Measurements from ENCODE around the gene DKK3. TPM values are rescaled to one million over a fixed set of nuclear protein-coding genes. Genes with fewer than 3 reads are reported as not detected.

The DKK3 gene
- total RNA-seq, 1 donor from 2014 or later = 219 TPM

DNA sequence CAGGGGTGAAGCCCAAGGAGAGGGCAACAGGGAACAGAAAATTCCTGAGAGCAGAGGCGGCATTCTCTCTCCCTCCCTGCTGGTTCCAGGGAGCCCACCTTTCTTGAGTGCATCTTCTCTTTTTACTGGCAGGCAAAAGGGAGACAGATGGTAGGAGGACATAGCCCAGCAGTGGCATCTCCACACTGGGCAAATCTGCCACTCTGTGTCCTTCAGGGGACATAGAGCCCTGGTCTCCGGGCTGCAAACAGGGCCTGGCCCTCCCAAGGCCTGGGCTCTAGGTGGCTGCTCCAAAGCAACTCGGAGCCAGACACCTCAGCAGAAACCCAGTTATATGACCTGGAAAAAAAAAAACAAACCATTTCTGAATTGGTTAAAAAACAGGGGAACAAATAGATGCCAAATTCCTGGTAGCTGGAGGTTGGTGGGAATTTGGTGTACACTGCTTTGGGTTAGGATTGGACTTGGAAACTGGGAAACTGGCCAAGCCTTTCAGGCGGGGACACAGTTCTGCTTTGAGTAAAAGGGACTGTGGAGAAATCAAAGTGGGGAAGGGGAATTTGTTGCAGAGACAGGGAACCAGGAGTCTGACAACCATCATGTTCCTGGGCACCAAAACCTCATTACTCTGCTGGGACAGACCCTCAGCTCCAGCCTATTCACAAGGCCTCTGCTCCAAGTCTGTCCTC, 23.6 kb upstream of the DKK3 start:
- DNase-seq (ENCODE audit: low read depth in 2 of 2) = peak in 1 of 2 donors; percentile 53

DNA sequence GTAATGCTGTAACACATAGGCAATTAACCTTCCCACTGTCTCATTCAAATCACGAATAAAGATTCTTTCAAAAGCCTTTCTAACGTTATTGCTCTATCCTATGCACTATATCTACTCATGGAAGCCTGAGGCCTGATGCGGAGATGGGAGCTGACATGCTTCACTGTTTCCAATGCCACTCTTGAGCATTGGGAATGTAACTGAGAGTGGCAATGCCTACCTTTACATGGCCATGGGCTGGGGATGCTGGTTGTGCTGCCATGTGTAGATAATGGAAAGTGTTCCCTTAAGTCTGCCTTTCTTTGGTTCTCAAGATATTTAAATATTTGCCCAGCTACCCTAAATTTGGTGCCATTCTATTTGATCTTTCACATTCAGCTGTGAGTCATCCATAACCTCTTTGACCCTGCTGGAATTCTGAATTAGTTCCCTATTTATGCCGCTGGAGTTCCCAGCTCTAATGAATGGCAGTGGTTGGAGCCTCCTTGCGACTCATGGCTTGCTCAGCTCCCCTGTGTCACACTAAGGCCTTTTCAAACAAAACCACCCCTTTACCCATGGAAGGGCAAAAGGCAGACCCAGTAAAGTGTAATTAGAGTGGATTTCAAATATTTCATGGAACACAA, 21.4 kb upstream of the DKK3 start:
- DNase-seq (ENCODE audit: low read depth in 2 of 2) = peak; percentile 41 to 54

DNA sequence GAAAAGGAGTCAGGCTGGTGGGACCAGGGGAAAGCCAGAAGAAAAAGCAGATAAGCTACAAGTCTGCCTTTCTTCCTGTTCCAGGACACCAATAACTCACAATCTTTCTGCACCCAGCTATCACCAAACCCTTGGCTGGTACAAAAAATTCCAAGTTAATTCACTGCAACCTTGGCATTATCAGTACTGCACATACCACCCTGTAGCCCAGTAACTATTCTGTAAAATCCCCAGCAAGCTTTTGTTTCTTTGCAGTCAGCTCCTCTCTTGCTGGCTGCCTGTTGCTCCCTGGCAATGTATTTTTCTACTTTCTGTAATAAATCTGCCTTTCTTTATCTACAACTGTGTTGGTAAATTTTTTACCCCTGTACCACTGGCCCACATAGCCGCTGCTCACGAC, 20.7 kb upstream of the DKK3 start:
- DNase-seq (ENCODE audit: low read depth in 2 of 2) = no peak

DNA sequence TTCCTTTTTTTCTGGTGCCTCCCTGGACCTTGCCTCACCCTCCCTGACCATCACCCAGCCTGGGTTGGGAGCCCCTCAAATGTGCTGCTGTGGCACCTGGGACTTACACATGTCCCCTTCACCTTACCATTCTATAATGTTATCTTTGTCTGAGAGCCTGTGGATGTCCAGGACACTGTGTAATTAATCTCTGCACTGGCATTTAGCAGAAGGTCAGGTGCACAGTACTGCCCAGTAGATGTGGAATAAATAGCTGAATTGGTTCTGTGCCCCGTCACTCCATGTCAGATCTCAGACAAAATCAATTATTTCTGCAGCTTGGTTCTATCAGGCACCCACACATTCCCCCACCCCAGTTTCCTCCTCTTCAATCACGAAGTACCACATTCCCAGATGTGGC, 19.9 kb upstream of the DKK3 start:
- DNase-seq (ENCODE audit: low read depth in 2 of 2) = no peak

DNA sequence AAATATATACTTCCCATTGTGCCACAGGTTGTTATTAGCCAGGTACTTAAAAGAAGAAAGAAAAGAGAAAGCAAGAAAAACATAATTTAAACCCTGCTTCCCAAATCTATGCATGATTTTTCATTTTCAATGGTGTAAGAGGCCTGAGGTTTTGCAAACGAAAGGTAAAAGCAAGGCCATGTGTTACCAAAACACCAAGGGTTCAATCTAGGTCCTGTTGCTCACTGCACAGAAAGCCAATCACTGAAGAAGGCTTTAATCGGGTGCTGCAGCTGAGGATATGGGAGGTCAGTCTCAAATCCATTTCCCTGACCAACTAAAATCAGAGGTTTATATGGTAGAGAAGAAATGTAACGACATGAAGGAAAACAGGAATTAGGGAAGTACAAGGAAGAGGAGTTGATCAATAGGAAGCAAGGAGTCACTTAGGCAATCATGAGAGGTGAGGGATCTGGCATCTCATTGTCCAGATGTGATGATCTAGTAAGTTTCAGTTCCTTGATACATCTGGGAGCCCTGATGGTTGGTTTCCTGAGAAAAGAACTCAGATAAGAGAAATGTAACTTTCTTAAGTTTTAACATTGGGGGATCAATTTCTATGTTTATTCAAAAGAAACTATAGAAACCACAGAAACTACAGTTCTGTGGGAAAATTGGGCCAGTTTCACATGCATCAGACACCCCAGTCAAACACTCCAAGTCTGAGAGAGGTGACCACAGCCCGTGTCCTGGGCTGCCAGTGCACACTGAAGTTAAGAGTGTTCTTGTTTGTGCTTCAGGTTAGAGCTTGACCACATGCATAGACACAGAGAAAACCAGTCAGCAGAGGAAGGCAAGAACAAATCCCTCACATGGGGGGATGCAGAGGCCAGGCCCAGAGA, 18.1 kb upstream of the DKK3 start:
- DNase-seq (ENCODE audit: low read depth in 2 of 2) = no peak

DNA sequence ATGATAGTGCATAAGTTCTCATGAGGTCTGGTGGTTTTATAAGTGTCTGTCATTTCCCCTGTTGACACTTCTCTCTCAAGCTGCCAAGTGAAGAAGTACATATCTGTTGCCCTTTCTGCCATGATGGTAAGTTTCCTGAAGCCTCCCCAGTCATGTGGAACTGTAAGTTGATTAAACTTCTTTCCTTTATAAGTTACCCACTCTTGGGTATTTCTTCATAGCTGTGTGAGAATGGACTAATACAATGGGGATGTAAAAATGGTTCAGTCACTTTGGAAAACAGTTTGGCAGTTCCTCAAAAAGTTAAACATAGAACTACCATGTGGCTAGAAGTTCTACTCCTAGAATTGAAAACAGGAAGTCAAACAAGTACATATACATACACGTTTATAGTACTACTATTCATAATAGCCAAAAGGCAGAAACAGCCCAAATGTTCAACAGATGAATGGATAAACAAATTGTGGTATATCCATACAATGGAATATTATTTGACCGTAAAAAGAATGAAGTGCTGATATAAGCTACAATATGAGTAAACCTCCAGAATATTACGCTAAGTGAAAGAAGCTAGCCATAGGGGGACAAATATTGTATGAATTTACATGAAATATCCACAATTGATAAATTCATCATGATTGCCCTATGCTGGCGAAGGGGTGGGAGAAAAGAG, 16.0 kb upstream of the DKK3 start:
- no peak for DNase-seq (ENCODE audit: low read depth in 2 of 2)

DNA sequence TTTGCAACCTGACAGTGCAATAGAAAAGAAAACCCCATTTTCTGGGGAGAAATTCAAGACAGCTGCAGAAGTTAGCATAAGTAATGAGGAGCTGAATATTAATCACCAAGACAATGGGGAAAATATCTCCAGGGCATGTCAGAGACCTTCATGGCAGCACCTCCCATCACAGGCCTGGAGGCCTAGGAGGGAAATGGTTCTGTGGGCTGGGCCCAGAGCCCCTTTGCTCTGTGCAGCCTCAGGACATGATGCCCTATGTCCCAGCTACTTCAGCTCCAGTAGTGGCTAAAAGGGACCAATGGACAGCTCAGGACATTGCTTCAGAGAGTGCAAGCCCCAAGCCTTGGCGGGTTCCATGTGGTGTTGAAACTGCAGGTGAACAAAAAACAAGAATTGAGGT, 14.6 kb upstream of the DKK3 start:
- DNase-seq (ENCODE audit: low read depth in 2 of 2) = no peak

DNA sequence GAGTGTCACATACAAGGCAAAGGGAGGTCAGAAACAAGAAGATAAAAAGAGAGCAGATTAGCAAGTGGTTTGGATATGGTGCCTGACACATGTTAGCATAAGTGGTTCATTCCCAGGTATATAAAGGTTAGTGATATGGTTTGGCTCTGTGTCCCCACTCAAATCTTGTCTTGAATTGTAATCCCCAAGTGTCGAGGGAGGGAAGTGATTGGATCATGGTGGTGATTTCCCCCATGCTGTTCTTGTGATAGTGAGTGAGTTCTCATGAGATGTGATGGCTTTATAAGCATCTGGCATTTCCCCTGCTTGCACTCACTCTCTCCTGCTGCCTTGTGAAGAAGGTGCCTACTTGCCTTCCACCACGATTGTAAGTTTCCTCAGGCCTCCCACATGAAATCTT, 12.1 kb upstream of the DKK3 start:
- no peak for DNase-seq (ENCODE audit: low read depth in 2 of 2)

DNA sequence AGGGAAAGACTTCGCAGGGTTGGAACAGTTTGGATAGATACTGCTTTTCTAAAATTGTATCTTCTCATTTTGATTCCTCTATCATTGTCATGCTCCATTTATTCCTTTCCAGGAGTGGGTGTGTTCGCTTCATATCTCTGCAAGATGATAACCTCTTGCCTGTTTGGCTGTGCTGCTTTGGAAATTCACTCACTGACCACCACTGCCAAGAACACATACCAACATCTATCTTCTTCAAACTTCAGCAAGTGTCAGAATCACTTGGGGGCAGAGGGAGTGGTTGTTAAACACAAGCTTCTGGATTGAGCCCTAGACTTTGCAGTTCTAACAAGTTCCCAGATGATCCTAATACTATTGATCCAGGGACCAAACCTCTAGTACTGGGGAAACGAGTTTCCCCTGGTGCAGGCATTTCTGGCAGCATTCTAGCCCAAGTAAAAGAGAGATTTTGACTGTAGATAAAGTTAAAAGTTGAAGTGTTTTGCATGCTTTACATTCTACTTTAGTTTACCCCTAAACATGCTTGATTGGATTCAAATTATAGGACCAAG, 11.5 kb upstream of the DKK3 start:
- DNase-seq (ENCODE audit: low read depth in 2 of 2) = peak in 1 of 2 donors; percentile 56

DNA sequence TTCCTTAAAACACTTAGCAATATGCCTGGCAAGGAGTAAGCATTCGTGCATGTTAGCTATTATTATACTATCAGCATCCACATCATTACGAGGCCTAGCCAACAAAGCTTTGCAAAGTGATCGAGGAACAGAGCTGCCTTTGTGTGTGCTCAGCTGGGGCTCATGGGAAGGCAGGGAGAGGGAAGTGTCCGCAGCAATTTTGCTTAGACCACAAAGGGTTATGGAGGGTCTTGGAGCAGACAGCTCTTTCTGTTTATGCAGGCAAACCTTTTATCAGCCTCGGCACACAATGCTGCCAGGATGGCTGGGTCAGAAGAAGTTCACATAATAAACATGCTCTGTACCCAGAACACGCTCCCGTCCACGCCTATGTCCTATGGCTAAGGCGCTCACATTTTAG, 10.9 kb upstream of the DKK3 start:
- peak; percentile 70 to 96 for DNase-seq (ENCODE audit: low read depth in 2 of 2)

DNA sequence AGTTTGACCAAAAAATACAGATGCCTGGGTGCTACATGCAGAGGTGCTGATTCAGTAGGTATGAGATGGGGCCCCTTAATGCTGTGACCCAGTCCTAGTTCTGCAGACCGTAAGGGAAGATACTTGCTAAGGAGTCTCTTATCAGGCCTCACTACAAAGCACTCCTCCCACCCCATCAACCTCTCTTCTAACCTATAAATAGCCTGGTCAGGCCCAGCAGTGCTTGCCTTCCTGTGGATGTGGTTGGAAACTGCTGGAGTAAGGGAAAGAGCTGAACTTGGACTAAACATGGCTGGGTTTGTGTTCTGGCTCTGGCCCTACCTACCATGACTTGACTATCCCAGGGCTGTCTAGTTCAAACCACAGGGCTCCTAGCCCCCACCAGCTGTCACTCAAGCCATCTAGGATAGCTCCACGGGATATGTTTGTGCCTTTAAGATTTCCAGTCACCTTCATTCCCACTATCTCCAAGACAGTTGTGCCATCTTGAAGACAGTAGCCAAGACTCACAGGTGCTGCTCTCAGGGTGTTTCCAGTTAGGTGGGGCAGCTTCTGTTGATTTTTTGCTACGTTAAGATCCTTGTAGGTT, 9.5 kb upstream of the DKK3 start:
- peak in 1 of 2 donors; percentile 93 for DNase-seq (ENCODE audit: low read depth in 2 of 2)

DNA sequence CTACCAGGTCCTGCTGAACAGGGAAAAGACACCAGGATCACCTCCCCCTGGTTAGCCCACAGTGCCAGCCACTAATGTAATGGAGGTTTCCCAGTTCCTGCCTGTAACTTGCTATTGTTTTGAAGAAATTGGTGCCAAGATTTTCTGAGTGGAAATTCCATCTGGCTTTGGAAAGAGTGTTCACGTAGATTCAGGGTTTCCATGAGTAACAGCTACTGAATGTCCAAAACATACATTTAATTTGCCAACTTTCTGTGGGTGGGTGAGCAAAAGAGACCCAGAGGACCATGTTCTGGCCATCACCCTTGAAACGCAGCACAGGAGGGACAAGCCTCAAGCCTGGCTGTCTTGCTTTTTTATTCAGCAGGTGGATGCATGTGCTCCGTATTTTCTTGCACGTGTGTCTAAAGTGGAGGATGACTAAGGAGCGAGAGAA, 8.8 kb upstream of the DKK3 start:
- DNase-seq (ENCODE audit: low read depth in 2 of 2) = peak; percentile 85 to 99

DNA sequence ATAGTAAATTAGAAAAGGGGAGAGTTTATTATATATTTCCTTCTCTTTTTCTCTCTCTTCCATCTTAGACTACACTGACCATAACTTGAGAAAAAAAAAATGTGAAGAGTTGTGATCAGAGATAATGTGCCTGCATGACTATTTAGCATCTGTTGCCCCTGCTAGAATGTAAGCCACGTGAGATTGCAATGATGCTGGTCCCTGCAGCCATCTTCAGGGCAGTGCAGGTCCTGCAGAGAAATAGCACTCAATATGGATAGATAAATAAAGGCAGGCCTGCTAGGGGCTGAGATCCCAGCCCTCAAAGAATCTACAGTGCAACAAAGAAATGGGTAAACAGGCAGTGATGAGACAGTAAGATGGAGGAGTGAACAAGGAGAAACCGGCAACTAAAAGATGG, 7.8 kb upstream of the DKK3 start:
- DNase-seq (ENCODE audit: low read depth in 2 of 2) = no peak

DNA sequence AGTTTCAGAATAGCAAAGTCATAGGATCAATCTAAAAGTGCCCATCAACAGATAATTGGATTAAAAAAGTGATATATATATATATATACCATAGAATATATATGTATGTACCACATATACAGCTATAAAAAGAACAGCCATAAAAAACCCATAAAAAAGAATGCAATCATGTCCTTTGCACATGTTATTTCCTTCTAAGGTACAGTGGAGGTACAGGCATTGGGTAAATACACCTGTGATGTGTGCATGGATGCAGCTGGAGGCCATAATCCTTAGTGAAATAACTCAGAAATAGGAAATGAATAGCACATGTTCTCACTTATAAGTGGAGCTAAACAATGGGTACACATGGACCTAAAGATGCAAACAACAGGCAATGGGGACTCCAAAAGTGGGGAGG, 7.1 kb upstream of the DKK3 start:
- no peak for DNase-seq (ENCODE audit: low read depth in 2 of 2)

DNA sequence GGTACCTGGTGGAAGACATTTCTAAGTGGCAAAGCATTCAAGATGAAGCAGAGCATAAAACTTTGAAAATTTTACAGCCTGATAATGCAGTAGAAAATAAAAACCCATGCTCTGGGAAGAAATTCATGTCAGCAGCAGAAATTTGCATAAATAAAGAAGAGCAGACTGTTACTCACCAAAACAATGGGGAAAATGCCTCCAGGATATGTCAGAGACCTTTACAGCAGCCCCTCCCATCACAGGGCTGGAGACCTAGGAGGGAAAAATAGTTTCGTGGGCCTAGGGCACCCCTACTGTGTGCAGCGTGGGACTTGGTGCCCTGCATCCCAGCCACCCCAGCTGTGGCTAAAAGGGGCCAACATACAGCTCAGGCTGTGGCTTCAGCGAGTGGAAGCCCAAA, 5.4 kb upstream of the DKK3 start:
- no peak for DNase-seq (ENCODE audit: low read depth in 2 of 2)

DNA sequence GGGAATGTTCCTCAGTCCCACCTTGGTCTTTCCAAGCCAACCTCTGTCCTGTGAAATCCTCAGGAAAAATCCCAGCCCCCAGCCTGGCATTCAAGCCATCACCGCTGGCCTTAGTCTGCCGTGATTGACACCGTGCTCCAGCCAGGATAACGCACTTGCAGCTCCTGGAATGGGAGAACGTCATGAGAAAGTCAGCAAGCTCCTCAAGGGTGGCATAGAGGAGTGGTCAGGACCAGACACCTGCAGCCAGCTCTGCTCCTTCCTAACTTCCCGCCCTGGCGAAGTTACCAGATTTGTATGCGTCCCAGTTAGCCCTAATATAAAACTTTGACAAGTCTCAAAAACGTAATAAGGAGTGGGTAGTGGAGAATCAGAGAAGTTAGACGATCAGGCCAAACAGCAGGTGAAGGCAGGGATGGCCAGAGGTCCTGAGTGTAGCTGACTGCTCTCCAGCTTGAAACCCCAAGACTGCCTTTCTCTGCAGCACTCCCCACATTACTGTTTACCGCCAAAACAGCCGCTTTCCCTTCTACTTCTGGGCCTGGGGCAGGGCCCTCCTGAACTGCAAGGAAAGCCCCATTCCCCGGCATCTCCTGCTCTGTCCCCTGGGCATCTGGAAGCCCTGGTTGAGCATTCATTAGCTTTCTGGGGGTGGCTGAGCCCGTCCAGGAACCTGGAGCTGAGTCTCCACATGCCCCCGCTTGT, 1.3 kb upstream of the DKK3 start:
- DNase-seq (ENCODE audit: low read depth in 2 of 2) = no peak

DNA sequence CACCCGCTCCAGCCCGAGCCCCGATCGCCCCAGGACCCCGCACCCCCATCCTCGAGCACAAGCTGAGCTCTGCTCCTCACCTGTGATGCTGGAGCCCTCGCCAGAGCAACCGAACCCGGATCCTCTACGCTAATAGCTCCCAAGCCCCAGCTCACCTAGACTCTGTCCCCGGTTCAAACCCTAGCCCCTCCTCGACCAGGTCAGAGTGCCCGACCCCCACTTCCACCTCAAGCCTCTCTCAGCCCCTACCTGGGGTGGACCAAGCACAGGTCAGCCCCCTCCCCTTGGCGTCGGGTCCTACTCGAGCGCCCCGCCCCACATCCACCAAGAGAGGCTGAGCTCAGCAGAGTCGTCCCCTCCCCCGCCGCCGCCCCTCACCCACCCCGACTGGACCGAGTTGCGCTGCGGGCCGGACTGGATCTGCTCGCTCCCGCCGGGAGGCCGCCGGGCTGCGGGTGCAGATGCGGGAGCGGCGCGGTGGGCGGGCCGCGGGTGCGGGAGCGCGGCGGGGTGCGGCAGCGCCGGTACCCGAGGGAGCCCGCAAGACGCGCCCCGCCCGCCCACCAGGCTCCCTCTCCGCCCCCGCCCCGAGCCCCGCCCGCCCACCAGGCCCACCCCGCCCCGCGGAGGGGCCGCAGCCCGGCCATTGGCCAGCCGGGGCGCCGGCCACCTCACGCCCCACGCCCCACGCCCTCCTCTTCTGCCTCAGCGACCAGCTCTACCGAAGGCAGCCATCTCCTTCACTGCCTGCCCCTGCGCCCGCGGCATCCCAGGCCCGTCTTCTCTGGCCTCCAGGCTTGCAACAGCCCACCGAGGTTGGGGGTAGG, 577 bp upstream of the DKK3 start:
- DNase-seq (ENCODE audit: low read depth in 2 of 2) = peak; percentile 82 to 85

DNA sequence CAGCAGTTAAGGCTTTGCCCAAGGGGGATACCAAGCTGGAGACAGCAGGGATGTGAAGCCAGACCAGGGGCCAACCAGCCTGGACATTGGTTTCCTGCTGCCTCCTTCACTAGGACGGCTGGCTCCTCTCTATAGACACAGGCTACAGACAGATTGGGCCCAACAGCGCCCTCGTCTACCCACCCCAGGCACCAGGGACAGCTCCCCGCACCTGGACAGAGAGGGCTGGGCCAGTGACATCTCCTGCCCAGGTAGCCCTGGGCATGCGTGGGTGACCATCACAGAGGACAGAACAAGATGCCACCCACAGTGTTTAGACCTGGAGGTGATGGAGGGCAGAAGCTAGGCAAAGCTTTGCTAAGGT, 1.2 kb downstream of the DKK3 start:
- DNase-seq (ENCODE audit: low read depth in 2 of 2) = no peak

DNA sequence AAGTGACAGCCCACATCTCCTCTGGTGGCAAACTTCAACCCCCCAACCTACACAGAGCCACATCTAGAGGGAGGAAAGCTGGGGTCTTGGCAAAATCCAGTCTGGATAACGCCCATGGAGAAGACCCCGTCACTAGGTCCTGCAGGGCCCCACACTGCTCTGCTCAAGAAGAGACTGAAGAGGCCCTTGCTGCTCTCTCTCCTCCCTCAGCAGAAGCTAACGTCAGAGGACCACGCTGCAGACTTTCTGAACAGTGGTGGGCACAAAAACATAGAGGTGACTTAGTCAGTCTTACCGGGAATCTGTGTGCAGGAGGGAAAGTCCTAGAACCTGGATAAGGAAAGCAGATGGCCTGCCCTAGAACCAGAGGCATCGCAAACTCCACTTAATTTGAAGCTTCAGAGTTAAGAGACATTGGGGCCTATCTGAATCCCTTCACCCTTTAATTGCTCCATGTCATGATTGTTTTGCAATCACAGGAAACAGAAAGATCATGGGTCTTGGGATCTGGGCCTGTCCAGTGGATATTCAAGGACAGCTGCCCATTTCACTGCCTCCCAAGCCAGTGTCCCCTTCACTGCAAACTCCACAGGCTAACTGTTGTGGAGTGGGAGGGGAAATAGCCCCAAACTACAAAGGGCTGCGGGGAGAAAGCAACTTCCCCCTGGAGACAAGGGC, 1.7 kb downstream of the DKK3 start:
- DNase-seq (ENCODE audit: low read depth in 2 of 2) = peak in 1 of 2 donors; percentile 66
